KBM-7 (cell line): Measurements from ENCODE around the gene FBXW9.
"Not testable (repeated sequence)": the region's sequence is repeated elsewhere in the genome, so short reads cannot be mapped to it uniquely, and the experiment has no call there.

Experiments
- DNase-seq: peaks from one replicate; pipeline ENCODE4 v3.0.0-alpha.2; 2015
- in situ Hi-C: fragments of 300-500 bp; cut with MboI; formaldehyde crosslinking; loops from 2 replicates; pipeline ENCODE4 v1.14.3; 2020; ENCODE audit warnings: low sequenced_read_pairs, low pct_unique_long_range_greater_than_20kb, mixed read lengths

FBXW9 gene

DNA sequence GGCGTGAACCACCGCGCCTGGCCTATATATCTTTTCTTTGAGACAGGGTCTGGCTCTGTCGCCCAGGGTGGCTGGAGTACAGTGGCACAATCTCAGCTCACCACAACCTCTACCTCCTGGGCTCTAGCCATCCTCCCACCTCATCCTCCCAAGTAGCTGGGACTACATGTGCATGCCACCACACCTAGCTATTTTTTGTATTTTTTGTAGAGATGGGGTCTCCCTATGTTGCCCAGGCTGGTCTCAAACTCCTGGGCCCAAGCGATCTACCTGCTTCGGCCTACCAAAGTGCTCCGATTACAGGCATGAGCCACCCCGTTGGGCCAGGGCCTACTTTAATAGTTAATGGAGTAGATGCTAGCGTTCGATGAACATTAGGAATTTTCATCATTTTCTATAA is 23.9 kb upstream of the FBXW9 start:
- DNase-seq, result no peak
- in situ Hi-C loops, result no loop called here

- in situ Hi-C loops, result no loop called here
- no peak for DNase-seq
Observed at GRCh38 chr19:12715929-12716328, 19.5 kb upstream of the FBXW9 start.

DNA sequence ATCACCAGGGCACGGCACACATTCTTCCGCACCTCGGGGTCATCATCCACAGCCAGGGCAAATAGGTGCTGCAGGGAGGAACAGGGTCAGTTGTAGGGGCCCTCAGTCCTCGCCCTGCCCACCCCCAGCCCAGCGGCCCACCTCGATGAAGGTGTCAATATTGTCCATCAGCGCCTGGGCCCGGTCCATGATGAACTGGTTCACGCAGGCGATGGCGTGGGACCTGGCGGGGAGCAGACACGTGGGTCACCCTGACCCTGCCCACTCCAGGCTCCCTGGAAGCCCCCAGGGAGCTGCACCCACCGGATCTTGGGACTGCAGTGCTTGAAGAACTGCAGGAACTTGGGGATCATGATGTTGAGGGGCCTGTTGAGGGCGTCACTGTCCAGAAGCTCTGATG is 18.7 kb upstream of the FBXW9 start:
- in situ Hi-C loops, result no loop called here
- no peak for DNase-seq

DNA sequence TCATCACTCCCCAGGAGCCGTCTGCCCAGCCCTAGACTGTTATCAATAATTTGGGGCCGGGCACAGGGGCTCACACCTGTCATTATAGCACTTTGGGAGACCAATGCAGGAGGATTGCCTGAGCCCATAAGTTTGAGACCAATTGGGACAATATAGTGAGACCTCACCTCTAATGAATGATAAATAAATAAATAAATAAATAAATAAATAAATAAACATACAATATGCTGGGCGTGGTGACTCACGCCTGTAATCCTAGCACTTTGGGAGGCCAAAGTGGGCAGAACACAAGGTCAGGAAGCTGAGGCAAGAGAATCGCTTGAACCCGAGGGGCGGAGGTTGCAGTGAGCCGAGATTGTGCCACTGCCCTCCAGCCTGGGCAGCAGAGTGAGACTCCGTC is 16.9 kb upstream of the FBXW9 start:
- in situ Hi-C loops, DNase-seq: not testable (repeated sequence)

DNA sequence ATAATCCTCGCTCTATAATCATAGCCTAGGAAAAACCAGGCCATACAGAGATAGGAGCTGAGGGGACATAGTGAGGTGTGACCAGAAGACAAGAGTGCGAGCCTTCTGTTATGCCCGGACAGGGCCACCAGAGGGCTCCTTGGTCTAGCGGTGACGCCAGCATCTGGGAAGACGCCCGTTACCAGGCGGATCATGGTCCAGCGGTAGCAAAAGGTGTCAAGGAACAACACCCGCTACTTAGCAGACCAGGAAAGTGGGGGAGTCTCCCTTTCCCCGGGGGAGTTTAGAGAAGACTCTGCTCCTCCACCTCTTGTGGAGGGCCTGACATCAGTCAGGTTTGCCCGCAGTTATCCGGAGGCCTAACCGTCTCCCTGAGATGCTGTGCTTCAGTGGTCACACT is 15.6 kb upstream of the FBXW9 start:
- in situ Hi-C loops, DNase-seq: not testable (repeated sequence)

DNA sequence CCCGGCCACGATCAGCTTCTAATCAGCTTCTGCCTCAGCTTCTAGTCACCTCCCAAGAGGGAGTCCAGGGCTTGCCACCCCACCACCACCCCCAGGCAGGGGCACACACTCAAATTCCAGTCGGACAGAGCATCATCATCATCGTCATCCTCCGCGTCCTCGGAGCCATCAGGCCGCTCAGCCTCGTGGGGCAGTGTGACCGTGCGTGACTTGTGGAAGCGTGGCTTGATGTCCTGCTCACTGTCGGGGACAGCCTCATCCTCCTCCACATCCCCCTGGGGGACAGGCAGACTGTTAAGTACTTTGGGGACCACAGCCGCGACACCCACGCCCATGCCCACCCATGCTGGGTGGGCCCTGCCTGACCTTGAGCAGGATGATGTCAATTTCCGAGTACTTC is 14.8 kb upstream of the FBXW9 start:
- no peak for DNase-seq
- in situ Hi-C loops, result no loop called here

DNA sequence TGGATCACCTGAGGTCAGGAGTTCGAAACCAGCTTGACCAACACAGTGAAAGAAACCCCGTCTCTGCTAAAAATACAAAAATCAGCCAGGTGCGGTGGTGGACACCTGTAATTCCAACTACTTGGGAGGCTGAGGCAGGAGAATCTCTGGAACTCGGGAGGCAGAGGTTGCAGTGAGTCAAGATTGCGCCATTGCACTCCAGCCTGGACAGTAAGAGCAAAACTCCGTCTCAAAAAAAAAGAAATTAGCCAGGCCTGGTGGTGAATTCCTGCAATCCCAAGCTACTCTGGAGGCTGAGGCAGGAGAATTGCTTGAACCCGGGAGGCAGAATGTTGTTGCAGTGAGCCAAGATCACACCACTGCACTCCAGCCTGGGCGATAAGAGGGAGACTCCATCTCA is 12.2 kb upstream of the FBXW9 start:
- in situ Hi-C loops, result no loop called here
- DNase-seq, result no peak

DNA sequence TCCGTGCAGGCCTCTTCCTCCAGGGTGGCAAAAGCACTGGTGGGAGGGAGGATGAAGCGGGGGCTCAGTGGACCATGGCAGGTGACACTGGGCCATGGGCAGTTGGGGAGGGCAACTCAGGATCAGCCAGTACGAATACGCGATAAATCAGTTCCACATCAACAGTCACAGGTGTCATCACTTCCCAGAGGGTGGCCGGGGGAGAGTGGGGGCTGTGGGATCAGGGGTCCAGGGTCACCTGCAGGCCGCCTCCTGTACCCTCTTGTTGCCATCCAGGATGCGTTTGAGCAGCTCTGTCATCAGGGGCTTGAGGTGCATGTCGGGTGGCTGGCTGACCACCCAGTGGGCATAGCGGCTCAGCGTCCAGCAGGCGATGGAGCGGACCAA is 9.9 kb upstream of the FBXW9 start:
- in situ Hi-C loops, result no loop called here
- no peak for DNase-seq

DNA sequence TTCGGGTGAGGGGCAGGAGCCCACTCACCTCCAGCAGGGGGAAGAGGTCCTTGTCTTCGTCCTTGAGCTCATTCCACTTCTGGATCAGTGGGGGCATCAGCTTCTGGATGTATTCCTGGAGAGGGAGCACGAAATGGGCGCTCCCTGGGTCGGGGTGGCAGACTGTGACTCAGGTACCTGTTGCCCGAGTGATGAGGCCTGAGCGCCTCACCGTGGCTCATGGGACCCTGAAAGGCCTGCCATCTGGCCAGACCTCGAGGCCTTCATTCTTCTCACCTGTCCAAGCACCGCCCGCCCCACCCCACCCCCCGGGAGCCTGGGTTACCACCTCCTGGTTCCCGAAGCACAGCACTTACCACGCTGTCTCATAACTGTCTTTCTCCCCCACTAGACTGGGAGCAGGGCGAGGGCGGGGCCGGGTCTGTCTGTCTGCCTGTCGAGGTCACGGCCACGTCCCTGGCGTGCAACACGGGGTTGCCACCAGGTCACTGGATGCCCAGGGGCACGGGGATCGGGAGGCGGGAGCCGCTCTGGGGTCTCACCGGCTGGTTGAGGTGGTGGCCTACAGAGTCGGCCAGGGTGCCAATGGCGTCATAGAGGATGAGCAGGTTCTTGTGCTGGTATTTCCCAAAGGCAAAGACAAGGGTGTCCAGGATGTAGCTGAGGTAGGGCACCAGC is 9.4 kb upstream of the FBXW9 start:
- DNase-seq, result no peak
- in situ Hi-C loops, result no loop called here

DNA sequence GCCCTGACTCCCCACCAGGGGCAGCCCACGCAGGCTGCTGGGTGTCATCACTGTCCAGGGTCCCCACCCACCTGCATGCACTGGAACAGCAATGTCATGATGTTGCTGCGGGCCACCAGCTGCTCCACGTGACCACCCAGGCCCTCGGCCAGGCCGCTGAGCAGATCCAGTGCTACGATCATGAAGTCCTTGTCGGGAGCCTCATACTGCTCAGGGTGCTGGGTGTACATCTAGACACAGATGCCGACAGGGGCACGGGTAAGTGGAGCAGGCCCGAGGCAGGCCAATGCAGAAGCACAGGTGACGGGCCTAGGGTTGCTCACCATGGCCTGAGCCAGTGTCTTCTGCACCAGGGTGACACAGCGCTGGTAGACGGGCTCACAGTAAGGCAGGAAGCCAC is 8.7 kb upstream of the FBXW9 start:
- DNase-seq, result no peak
- in situ Hi-C loops, result no loop called here

GRCh38 chr19:12703046-12703445 is 6.6 kb upstream of the FBXW9 start:
- in situ Hi-C loops, result no loop called here

GRCh38 chr19:12701596-12702282 is 5.3 kb upstream of the FBXW9 start:
- in situ Hi-C loops, result no loop called here
- no peak for DNase-seq

More at GRCh38 chr19:12703046-12703445, 6.6 kb upstream of the FBXW9 start:
- peak; percentile 67 for DNase-seq

DNA sequence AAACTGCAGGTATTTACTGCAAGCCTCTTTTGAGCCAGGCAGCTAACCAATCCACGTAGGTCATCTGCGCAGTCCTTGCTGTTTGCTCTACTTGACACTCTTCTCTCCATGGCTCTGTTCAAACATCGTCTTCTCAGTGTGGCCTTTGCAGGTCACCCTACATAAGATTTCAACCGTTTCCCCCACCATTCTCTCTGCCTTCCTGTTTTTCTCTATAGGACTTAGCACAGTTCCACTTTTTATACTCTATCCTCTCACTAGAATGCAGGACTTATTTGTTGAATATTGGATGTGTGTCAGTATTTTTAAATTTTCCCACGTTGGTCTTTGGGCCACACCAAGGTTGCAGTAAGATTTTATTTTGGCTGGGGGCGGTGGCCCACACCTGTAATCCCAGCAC is 1.7 kb upstream of the FBXW9 start:
- no peak for DNase-seq
- in situ Hi-C loops, result no loop called here

DNA sequence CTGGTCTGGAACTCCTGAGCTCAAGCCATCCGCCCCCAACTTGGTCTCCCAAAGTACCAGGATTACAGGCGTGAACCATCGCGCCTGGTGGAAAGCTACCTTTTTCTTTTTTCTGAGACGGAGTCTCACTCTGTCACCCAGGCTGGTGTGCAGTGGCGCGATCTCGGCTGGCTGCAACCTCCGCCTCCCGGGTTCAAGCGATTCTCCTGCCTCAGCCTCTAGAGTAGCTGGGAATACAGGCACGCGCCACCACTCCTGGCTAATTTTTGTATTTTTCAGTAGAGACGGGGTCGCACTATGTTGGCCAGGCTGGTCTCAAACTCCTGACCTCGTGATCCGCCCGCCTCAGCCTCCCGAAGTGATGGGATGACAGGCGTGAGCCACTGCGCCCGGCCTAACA is 994 bp upstream of the FBXW9 start:
- DNase-seq, in situ Hi-C loops: not testable (repeated sequence)

- DNase-seq, result no peak
- in situ Hi-C loops, result no loop called here
Observed at GRCh38 chr19:12695997-12696365, 450 bp downstream of the FBXW9 start.

DNA sequence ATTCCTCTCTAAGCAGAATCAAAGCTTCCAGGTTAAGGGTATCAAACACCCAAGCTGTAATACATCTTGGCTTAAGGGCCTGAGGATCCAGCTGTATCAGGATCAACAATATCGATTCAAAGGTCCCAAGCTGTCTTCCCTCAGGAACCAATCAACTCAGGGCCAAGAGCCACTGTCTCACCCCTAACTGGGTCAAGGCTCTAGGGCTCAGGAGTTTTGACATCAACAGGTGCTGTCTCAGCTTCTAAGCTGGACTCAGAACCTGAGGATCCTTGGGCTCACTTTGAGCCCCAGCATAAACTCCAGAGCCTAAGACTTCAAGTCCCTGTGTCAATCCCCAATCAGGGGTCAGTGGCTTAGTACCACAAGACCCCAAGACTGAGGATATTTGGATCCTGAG is 917 bp downstream of the FBXW9 start:
- DNase-seq, result no peak
- in situ Hi-C loops, result no loop called here

DNA sequence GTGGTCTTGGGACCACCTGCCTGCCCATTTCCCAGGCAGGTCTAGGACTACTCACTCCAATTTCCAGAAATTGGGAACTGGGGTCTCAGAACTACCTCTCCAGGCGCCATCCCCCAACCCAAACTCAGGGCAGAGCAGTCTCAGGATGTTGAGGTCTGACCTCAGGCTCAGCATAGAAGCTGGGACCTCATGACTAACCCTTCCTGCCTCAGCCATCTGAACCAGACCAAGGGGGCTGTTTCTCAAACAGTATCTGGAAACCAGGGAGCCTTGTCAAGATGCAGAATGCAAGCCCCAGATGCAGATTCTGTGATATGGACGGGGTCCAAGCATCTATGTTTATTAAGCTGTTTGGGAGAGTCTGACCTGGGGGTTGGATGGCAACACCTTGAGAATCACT is 1.3 kb downstream of the FBXW9 start:
- no peak for DNase-seq
- in situ Hi-C loops, result no loop called here

DNA sequence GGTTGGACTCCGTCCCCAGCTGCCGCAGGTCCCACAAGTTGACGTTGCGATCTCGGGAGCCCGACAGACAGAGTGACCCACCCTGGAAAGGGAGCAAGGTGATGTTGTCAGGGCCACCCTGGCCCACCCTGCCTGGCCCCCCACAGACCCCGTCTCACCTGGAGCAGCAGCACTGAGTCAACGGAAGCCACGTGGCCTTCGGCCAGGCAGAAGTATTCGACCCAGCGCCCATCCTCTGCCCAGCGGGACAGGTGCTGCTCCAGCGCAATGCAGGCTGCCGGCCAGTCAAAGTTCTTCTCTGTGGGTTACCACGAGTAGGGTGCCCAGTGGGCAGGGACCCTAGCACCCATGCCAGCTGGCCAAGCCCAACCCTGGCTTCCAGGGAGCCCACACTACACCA is 1.8 kb downstream of the FBXW9 start:
- in situ Hi-C loops, result no loop called here

DNA sequence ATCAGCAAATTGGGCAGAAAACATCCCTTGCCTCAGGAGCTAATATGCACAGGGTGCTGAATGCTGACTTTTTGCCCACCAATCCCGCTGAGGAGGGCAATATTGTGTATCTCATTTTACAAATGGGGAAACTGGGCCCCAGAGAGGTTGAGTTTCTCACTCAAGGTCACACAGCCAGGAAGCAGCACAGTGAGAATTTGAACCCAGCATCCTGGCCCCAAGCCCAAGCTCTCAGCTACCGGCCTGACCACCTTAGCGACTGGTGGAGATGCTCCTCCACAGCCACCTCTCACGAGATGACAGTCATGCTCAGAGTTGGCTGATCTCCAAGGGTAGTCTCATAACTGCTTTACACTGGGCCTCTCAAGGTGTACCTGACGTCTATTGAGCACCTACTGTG is 3.5 kb downstream of the FBXW9 start:
- in situ Hi-C loops, result no loop called here
- DNase-seq, result no peak

More for the DNA sequence above, 1.8 kb downstream of the FBXW9 start:
- no peak for DNase-seq

GRCh38 chr19:12689581-12690216 is 6.7 kb downstream of the FBXW9 start:
- DNase-seq, result no peak
- in situ Hi-C loops, result no loop called here

- in situ Hi-C loops, result no loop called here
Observed at GRCh38 chr19:12689012-12689411, 7.4 kb downstream of the FBXW9 start.

More at GRCh38 chr19:12689012-12689411, 7.4 kb downstream of the FBXW9 start:
- DNase-seq, result no peak
